DMS79 (cell line): ENCODE results near the gene ADM2.
"Not testable (repeated sequence)": the region's sequence is repeated elsewhere in the genome, so short reads cannot be mapped to it uniquely, and the experiment has no call there.

Experiments
- DNase-seq: peaks from one replicate; lab custom pipeline; 2025; lab: John Stamatoyannopoulos, UW

ADM2 gene

DNA sequence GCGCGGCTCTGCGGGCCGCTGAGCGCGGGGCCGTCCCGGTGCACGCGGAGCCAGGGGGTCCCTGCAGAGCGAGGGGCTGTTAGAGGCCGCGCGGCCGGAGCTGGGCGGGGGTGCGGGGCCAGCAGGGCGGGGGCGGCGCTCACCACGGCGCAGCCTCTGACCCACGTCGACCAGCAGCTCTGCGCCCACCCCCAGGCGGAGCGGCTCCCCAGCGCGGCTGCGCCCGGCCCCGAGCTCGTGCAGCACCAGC, 44.4 kb downstream of the ADM2 start:
- no peak for DNase-seq

DNA sequence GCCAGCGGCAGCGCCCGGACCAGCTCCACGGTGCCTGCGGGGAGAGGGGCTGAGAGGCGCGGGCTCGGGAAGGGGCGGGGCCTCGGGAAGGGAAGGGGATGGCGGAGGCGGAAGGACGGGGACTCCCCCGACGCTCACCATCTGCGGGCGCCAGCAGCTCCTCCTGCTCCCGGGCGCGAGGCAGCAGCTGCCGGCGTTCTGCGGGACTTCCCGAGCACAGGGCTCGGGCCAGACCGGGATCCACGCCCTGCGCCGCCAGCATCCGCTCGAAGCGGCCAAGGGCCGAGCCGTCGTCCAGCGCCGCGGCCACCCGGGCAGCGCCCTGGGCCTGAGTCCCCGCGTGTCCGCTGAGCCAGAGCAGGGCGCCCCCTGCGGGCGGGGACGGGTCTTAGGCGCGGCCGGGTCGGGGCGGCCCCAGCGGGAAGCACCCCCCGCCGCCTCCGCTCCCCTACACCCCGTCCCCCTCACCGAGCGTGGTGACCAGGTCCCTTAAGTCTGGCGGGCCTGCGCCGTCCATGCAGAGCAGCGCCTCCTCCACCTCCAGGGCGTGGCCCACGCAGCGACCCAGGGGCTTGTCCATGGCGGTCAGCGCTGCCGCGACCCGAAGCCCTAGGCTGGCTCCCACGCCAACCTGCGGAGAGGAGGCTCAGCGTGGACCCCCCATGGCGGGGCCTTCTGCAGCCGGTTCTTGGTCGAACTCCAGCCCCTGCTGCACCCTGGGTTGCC, 44.9 kb downstream of the ADM2 start:
- peak; percentile 26 for DNase-seq

DNA sequence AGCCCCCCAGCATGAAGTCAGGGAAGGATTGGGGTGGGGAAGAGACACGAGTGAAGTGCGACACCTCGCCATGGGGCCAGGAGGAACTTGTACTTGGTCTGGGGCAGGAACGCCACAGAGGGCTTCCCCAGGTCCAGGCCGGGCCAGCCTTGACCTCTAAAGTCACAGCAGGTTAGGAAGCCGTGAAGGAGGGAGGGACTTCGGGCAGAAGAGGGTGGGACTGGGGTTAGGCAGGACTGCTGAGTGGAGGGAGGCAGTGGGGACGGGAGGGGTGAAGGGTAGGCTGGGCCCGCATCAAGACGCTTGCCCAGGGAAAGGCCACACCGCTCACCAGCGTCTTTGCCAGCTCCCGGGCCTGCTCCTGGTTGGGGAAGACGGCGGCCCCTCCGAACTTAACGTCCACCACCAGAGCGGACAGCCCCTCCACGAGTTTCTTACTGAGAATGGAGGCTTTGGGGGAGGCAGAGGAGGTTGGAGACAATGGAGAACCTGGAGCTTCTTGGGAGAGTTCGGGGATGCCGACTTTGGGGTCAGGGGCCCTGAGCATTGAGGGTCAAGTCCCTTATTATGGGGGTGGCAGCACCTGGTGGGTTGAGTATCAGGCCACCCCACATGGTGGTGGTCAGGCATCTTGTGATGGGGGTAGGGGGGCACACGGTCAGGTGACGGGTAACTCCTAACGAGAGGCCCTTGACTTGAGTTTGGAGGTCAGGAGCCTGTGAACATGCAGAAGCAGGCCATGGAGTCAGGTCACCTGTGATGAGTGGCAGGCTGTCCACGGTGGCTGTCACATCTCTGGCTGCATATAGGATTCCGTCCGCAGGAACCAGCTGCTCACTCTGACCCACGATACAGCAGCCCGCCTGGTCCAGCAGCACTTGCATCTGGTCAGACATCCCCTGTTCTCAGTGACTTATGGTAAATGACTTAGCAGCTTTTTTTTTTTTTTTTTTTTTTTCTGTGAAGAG, 45.8 kb downstream of the ADM2 start:
- no peak for DNase-seq

DNA sequence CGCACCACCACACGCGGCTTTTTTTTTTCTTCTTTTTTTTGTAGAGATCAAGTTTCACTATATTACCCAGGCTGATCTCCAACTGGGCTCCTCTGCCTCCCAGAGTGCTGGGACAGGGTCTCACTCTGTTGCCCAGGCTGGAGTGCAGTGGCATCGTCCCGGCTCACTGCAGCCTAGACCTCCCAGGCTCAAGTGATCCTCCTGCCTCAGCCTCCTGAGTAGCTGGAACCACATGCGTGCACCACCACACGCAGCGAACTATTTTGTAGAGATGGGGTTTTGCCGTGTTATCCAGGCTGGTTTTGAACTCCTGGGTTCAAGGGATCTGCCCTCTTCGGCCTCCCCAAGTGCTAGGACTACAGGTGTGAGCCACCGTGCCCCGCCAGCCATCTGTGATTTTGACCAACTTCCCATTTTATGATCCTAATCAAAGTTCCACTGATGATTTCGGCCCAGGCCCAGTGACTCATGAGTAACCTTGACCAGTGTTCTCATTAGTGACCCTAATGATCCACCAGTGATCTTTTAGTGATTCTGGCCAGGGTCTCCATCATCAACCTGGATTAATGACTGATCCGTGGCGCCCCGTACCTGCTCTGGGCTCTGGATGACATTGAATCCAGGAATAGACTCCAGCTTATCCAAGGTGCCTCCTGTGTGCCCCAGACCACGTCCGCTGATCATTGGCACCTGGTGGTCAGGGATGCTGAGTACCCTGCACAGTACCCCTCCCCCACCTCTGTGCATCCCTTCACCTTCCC, 46.8 kb downstream of the ADM2 start:
- no peak for DNase-seq

DNA sequence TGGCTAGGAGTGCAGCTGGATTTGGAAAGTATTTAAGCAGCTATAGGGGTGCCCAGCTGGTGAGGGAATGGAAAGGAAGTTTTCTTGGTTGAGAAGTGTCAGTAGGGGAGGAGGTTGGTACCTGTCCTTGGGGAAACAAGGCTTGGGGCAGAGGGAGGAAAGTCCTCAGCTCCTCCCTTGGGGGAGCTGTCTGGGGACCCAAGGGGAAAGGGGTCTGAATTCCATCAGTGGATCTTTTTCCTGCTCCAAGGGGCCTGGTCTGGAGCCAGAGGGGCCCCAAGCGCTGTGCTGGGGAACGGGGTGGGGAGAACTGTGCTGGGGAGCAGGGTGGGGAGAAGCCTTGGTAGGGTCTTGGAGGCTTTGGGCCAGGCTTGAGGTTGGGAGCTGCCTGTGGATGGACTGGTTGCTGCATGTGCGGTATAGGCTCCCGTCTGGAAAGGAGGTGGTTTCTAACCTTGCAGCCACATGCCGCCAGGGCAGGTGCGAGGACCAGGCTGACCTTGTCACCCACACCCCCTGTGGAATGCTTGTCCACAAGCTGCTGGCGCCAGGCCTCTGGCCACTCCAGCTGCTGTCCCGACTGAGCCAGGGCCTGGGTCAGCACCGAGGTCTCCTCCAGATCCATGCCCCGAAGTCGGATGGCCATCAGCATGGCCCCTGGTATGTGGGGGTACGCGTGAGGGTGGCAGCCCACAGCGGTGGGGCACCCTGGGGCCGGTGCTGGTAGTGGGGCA, 47.5 kb downstream of the ADM2 start:
- DNase-seq: no peak

DNA sequence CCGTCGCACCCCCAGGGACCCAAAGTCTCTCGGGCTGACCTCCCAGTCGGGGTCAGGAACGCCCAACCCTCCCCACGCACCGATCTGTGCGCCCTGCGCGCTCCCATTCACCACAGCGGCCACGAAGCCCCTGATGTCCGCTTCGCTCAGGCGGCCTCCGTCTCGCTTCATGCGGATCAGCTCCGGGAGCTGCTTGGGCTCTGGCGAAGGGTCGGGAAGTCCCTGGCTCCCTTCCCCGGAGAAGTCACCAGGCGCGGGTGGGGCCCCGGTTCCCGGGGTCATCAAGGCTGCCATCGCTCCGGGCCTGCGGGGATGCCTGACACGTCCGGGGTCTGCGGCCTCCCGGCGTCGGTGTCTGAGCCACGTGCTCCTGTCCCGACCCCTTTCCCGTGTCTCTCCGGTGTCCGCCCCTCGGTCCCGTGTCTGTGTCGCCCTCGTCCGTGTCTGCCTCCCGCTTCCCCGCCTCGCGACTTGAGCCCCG, 48.1 kb downstream of the ADM2 start:
- DNase-seq: no peak

DNA sequence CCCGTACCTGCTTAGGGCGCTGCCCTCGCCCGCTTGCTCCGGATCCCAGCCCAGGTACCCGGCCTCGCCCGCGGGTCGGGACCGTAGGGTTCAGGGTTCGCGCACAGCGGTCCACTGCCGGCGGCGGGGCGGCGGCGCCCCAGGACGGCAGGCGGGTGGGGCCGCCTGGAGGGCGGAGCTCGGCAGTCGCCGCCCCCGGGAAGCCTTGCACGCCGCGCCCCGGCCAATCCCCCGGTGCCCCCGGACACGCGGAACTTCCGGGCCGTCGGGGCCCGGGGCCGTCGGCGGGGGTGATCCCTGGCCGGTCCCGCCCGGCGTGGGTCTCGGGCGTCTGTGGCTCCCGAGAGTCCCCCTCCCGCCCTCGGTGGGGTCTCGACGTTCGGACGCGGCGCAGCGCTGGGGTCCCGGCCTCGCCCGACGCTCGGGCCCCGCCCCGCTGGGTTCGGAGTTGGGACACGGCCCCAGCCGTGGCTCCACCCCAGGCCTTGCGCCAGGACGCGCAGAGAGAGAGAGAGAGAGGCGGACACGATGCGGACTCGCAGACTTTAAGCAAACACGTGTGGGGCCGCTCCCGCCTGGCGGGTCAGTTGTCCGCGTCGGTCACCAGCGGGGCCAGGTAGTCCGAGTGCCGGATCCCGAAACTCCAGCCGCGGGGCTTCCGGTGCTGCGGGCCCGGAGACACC, 48.7 kb downstream of the ADM2 start, which contains the start of gene TYMP:
Gene TYMP, minus strand, starts transcription at position 116 of the 683 bp plus-strand sequence. CDS start 303 bp downstream, outside the sequence.
- no peak for DNase-seq

DNA sequence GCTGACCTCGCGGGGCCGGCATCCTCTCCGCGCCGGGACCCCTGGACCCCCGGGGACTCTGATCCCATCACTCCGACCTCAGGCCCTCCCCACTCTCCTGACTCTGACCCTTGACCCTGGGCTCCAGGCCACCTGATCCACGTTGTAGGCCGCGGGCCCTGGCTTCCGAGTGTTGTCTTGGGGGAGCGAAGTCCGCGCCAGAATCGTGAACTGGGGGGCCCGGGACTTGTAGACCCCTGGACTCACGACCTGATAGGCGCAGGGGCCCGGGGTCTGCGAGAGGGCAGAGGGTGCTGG, 49.2 kb downstream of the ADM2 start:
- DNase-seq: no peak

DNA sequence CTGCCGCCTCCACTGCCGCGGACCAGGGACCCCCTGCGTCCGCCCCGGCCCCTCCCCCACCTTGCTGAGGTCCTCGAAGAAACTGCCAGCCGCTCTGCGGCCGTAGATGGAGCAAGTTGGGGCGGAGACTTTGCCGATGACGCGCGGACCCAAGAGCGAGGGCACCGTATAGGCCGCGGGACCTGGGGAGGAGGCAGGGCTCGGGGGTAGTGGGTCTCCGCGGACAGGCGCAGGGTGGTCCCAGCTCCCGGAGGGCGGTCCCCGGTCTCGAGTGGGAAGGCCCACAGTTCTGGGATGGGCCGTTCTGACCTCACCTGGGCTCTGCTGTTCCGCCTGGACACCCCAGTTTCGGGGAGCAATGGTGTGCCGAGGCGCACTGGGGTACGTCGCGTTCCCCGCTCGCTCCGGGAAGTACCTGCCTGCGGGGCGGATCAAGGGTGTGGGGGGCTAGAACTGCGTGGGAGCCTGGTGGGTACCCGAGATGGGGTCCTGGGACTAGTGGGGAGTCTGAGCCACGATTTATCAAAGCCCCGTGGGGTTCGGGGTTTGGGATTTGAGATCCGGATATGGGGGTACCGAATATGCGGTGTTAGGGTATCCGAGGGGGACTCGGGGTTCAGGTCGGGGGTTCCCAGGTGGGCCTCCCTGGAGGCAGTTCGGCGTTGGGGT, 49.7 kb downstream of the ADM2 start:
- DNase-seq: peak; percentile 36

DNA sequence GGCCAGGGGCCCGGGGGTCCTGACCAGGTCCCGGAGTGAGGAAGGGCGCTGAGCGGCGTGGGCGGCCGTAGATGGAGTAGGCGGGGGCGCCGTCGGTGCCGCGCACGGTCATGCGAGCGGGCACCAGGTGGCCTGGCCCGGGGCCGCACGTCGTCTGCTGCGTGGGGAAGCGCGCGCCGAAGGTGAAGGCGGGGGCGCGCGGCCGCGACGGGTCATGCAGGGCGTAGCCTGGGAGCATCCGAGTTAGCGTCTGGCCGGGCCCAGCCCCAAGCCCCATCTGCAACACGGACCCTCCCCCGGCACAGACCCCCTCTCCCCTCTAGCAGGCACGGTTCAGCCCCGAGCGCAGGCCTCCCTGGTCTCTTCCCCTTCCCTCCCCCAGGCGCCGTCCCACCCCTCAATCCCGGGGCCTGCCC, 50.2 kb downstream of the ADM2 start:
- no peak for DNase-seq

DNA sequence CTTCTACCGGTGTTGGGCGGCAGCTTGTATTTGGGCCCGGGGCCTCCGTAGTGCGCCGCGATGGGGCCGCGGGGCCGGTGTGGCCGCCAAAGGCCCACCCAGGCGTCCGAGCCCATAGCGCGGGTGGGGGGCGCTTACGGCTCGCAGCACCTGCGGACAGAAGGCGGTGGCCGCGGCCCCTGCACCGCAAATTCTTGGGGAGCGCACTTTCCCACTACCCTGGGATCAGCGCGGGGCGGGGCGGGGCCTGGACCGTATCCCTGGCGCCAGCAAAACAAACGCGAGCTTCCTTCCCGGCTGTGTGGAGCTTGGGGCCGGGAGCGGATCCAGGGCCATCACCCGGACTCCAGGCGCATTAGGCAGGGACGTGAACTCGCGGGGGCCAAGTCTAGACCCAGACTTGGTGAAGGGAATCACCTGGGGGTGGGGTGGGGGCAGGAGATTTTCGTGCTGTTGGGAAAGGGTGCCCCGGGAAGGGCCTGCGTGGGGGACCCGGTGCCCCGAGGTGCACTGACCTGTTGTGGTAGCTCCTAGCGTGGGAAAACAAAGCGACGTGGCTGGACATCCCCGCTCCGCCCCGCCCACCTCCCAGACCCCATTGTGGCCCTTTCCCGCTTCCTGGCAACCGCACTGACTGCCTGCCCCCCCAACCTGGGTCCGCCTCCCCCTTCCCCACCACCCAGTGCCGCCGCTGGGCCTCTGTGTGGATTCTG, 50.8 kb downstream of the ADM2 start:
- DNase-seq: no peak

DNA sequence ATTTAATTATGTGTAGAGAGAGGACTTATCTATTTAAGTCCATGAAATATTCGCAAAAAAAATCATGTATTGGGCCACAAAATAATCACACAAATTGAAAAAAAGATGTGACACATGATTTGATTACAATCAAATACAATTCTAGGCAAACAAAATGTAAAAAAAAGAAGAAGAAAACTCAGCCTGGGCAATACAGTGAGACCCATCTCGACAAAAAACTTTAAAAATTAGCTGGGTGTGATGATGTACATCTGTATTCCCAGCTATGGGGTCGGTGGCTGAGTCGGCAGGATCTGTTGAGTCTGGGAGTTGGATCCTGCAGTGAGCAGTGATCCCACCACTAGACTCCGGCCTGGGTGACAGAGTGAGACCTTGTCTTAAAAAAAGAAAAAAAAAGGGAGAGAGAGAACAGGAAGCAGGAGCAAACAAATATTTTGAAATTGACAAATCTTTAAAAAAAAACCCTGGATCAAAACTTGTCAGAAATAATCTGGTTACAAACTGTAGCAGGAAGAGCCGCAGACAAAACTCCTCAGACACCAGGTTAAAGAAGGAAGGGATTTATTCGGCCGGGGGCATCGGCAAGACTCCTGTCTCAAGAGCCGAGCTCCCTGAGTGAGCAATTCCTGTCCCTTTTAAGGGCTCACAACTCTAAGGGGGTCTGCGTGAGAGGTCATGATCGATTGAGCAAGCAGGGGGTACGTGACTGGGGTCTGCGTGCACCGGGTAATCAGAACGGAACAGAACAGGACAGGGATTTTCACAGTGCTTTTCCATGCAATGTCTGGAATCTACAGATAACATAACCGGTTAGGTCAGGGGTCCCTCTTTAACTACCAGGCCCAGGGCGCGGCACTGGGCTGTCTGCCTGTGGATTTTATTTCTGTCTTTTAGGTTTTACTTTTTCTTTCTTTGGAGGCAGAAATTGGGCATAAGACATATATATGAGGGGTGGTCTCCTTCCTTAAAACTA, 51.8 kb downstream of the ADM2 start:
- no peak for DNase-seq

DNA sequence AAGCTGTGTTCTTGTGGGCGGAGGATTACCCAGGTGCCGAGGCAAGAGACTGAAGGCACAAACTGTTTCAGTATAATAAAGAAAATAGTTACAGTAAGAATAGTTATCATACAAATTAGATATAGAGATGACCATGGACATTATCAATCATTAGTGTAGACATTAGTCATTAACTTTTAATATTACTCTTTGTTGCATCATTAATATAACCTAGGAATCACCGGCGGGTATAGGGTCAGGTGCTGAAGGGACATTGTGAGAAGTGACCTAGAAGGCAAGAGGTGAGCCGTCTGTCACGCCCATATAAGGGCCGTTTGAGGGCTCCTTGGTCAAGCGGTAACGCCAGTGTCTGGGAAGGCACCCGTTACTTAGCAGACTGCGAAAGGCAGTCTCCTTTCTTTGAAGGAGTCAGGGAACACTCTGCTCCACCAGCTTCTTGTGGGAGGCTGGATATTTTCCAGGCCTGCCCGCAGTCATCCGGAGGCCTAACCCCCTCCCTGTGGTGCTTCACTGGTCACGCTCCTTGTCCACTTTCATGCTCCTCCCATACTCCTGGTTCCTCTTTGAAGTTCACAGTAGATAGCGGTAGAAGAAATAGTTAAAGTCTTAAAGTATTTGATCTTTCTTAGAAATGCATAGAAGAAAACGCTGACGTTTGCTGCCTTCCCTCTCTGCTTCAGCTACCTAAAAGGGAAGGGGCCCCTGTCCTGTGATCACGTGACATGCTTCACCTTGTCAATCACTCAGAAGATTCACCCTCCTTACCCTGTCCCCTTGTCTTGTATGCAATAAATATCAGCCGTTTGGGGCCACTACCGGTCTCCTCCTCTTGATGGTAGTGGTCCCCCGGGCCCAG, 52.7 kb downstream of the ADM2 start:
- not testable (repeated sequence) for DNase-seq

DNA sequence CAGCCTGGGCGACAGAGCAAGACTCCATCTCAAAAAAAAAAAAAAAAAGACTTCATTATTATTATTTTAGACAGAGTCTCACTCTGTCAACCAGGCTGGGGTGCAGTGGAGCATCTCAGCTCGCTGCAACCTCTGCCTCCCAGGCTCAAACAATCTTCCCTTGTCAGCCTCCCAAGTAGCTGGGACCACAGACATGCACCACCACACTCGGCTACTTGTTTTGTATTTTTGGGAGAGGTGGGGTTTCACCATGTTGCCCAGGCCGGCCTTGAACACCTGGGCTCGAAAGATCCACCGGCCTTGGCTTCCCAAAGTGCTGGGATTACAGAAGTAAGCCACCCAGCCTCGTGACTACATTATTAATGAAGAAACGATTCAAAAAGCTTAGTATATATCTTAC, 53.8 kb downstream of the ADM2 start:
- DNase-seq: no peak
